GM19468 (cell line): ENCODE results near the gene CLDN24.

Experiments
- ATAC-seq: cut with Tn5 transposase; IDR thresholded peaks from one replicate; pipeline ENCODE4 v1.9.1; 2021; ENCODE audit warnings: mild to moderate bottlenecking, moderate library complexity, moderate number of reproducible peaks; ENCODE audit not compliant: unreplicated experiment; ENCODE audit errors: extremely low read depth

The CLDN24 gene

DNA sequence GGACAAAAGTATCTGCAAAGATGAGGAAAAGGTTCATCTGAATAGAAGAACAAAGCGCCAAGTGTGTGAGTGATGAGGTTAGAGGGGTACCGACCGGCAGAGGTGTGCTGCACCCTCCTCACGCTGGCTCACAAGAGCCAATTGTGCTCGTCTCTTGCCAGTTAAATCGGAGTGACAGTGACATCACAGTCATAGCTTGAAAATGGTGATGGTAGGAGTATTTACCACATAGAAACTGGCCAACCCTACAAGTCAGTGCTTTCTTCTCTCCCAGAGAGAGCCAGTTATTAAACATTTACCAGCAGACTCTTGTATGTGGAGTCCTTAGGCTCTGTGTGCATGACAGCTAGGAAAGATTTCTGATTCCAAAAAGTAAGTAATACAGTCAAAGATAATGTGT lies 34.5 kb downstream of the CLDN24 start:
- ATAC-seq: peak; percentile 84

DNA sequence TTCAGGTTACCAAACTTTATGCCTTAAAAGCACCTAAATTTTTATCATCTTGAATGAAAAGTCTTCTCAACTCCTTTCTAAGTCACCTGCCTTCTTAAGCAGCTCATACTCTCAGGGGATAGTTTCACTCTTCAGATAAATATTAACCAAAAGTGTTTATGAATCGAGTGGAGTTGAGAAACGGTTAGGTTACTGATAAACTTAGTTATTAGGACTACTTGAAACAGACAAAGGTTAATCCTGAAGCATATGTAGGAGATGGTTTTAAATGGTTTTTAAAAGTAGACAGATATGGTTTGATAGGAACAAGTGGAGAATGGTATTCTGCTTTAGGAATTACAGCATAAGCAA lies 34.9 kb downstream of the CLDN24 start:
- ATAC-seq: peak; percentile 49

DNA sequence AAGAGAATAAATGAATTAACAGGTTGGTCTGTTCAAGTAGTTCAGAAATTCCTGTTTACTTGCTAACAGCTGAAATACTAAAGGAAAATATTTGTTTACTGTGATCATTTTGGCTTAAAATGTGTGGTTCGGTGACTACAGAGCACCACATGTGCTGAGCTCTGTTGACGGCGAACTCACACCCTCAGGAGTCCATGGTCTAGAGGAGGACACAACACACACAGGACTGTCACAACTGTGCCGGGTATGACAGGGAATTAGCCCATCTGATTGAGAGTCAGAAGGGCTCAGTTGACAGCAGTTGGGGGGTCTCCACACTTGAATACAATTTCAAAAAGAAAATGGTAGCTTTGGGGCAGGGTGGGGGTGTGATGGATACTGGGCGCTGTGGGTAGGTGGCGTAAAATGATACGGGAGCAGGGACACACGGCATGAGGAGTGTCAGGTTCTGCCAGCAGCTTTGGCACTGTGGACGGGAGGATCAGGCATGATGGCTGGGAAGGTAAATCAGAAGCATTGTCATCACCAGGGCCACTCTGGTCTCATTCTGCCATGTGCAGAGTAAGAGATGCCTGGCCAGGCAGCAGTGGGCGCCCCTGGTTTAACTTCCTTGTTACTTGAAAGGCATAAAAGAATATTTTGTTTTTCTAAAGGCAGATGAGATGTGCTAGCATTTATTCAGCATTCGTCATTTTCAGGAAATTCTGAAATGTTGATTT lies 35.5 kb downstream of the CLDN24 start:
- no peak for ATAC-seq

DNA sequence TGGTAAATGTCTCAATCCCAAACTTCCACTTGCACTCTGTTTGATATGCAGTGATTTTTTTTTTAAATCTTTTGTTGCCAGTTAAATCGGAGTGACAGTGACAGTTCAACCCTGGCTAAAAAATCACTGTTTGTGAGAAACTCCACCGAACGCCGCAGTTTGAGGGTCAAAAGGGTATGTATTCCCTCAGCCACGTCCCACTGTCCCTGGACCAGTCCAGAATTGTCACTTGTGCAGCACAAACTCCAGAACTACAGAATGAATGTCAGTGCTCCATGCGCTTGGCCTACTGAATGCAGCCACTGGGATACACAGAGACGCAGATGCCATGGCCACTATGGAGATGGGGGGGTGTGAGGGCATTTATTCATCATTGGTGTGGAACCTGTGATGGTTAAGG lies 36.3 kb downstream of the CLDN24 start:
- ATAC-seq: no peak

DNA sequence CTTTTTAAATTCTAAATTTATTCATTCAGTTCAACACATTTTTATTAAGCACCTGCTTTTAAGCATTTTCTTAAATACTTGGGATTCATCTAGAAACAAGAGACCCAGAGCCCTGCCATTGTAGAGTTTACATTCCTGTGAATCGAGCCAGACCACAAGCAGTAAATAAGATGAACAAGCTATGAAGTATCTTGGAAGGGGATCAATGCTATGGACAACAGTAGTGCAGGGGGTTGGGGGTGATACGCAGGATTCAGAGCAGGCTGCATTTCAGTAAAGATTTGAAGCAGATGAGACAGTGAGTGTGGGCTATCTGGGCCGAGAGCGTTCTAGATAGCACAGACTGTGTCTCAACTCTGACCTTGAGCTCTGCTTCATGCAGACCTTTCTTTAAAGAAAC lies 37.3 kb downstream of the CLDN24 start:
- ATAC-seq: no peak

DNA sequence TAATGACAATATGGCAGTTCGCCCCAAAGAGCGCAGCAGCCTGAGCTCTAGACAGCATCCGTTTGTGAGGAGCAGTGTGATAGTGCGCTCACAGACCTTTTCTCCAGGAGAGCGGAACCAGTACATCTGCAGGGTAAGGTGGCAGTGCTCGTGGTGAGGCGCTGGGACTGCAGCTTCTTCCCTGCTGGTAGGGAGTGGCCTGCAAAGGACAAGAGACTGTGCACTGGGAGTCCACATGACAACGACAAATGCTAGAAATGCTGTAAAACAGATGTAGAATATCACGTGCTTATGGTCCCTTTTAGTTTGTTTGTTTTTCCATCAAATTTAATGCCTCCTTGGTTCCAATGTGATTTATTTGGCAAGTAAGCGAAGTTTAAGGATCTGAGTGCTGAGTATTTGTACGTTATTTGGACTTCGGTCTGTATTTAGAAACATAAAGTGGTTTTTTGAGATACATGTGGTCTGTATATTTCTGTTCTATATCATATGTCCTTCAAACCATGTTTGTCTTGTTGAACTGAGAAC lies 37.9 kb downstream of the CLDN24 start:
- no peak for ATAC-seq

DNA sequence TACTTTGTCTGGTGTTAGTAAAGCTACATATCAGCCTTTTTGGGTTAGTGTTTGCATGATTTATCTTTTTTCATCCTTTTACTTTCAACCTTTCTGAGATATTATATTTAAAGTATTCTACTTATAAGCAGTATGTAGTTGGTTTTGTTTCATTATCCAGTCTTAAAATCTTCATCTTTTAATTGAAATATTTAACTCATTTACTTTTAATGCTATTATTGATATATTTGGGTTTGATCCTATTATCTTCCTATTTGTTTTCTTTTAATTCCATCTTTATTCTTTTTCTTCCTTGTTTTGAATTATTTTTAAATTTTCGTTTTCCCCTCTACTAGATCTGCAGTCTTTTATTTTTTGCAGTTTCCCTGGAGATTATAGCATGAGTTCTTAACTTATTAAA lies 46.1 kb downstream of the CLDN24 start:
- no peak for ATAC-seq

DNA sequence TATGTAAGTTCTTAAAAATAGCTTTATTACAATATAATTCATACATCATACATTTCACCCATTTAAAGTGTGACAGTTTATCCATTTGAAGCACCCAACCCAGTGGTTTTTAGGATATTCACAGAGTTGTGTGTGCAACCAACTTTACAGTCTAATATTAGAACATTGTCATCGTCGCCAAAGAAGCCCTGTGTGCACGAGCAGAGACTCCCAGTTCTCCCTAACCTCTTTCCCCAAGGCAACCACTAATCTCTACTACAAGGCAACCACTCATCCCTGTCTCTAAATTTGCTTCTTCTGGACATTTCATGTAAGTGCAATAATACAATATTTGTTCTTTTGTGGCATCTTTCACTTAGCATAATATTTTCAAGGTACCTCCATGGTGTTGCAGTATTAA lies 49.8 kb downstream of the CLDN24 start:
- no peak for ATAC-seq
